Cardiac fibroblast (primary cell): ENCODE results near the gene FMNL2.

ENCODE experiments used
- DNase-seq, 2 donors: peaks; one replicate each; pipeline versions ENCODE4 v3.0.0 to v3.0.0-alpha.2; 2010; ENCODE audit warnings: low read depth in 2 of 2
- H3K4me3 ChIP-seq, 2 donors: replicated peaks in 1 of 2; 1 replicate in 1 of 2; 2 replicates in 1 of 2; pipeline ENCODE4 v1.5.1; 2011; ENCODE audit warnings: low read depth in 2 of 2, low read length in 2 of 2, mild to moderate bottlenecking in 2 of 2, moderate library complexity in 1 of 2
- CTCF ChIP-seq: IDR thresholded peaks from one replicate; pipeline ENCODE4 v1.5.1; 2011; ENCODE audit warnings: low read depth, mild to moderate bottlenecking, low read length, inconsistent platforms

Gene FMNL2

GRCh38 chr2:152594792-152595191, 259.8 kb downstream of the FMNL2 start:
- no peak overlapping the region for H3K4me3 ChIP-seq
- no peak for TF ChIP-seq CTCF
- DNase-seq, result peak; percentile 33 to 80

- no peak overlapping the region for H3K4me3 ChIP-seq
- TF ChIP-seq CTCF, result no peak
- peak in 1 of 2 donors; percentile 45 for DNase-seq
Measured at GRCh38 chr2:152598975-152599759, 264.2 kb downstream of the FMNL2 start.

- no peak for TF ChIP-seq CTCF
- no peak overlapping the region for H3K4me3 ChIP-seq
- DNase-seq, result no peak
Measured at GRCh38 chr2:152600051-152600657, 265.2 kb downstream of the FMNL2 start.

- peak in 1 of 2 donors; percentile 71 for DNase-seq
- TF ChIP-seq CTCF, result no peak
- H3K4me3 ChIP-seq, result no peak overlapping the region
Measured at GRCh38 chr2:152600697-152601096, 265.7 kb downstream of the FMNL2 start.

- H3K4me3 ChIP-seq, result no peak overlapping the region
- TF ChIP-seq CTCF, result no peak
- DNase-seq, result no peak
Measured at GRCh38 chr2:152602750-152603149, 267.8 kb downstream of the FMNL2 start.

GRCh38 chr2:152603166-152603565, 268.2 kb downstream of the FMNL2 start:
- TF ChIP-seq CTCF, result no peak
- DNase-seq, result no peak
- no peak overlapping the region for H3K4me3 ChIP-seq
